ENCODE measurements around the gene STAMBPL1.
A peak's percentile ranks its signal among the peaks of the same experiment; 100 is the strongest.

The STAMBPL1 gene

GRCh38 chr10:88893611-88894010 lies 13.6 kb downstream of the STAMBPL1 start:
- no peak for DNase-seq (ENCODE audit: low read depth)

GRCh38 chr10:88895250-88895649 lies 15.2 kb downstream of the STAMBPL1 start:
- no peak for DNase-seq (ENCODE audit: low read depth)

DNA sequence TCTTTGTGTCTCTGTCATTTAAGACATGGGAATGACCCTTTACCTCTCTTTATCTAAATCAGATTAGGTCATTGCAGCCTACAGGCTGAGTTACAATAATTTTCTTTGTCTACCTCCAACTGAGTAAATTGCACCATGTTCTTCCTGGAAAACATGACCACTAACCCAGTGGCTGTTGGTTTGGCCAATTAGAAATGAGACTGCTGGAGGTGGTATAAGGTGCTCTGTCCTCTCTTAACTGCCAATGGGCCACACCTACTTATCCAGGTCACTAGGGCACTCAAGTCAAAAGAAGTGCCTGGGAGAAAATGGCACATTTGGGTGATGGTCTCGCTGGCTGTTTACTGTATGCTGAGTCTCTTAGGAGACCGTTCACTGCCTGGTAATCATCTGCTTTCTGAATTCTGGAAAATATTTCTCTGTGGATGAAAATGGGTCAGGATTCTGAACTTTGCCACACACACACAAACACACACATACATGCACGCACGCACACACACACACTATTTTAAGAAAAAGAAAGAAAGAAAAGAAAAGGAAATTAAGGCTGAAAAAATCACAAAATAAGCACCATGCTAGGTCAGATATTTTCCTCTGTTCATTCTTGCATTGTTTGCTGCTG lies 16.4 kb downstream of the STAMBPL1 start:
- DNase-seq (ENCODE audit: low read depth), result no peak

DNA sequence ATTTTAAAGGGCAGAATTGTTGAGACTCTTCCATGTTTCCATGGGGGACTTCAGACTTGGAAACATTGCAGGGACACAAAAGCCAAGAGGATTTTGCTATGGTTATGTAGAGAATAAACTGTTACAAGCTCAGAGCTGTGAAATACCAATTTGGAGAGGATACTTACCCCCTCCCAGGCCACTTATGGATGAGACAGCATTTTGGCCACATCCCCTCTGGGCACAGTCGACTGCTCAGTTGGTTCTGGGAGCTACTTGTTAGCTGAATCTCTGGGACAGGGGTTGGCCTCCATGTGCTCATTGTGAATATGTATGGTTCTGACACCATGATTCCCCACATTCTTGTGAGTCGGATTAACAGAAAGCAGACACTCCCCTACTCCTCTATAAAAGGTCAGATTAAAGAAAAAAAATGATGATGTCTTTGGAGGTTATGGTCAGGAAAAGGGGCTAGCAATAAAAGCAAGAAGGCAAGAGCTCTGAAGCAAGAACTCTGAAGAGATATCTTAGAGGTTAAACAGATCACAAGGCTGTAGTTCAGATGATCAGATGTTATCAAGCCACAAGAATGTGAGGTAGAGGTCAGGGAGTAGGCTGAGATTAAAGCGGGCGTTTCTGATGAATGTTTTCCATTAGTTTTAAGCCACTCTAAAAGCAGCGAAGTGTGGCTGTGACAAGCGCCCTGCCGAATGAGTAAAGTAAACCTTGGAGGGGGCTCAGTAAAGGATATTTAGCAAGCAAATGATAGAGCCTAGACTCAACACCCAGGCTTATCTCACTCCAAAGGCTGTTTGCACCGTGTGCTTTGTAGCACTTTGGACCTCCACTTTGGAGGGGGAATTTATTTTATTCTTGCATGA lies 17.2 kb downstream of the STAMBPL1 start:
- DNase-seq (ENCODE audit: low read depth), result peak; percentile 17

GRCh38 chr10:88898727-88899126 lies 18.7 kb downstream of the STAMBPL1 start:
- DNase-seq (ENCODE audit: low read depth), result no peak

GRCh38 chr10:88899886-88900285 lies 19.8 kb downstream of the STAMBPL1 start:
- no peak for DNase-seq (ENCODE audit: low read depth)

DNA sequence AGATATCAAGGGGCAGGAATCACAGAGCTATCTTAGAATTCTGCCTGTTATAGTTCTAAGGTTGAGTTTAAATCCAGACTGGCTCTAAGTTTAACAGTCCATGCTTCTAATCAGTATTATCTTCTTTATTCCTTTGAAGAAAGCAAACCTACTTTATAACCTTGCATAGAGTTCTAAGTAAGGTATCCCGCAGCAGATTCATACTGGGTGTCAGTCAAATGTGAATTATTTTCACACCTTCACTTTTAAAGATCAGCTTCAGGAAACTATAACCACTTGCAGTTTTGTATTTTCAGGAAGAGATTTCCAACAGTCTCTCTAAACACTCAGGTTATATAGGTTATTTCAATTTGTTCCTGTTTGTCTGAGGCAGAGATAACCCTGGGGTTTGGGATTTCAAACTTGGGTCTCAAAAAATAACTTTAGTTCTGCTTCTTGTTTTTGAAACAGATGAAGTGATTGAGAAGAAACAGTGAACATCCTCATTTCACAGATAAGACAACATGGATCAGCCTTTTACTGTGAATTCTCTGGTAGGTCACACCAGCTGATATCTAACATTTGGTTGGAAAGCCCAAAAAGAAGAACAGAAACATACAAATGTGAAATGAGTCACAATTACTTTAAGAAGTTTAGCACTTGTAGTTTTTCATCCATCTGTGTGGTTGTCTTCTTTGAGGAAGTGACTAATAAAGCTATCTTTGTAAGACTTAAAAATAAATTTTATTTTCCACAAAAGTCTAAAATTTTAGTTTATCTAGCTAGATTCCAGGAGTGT lies 21.4 kb downstream of the STAMBPL1 start:
- no peak for DNase-seq (ENCODE audit: low read depth)

DNA sequence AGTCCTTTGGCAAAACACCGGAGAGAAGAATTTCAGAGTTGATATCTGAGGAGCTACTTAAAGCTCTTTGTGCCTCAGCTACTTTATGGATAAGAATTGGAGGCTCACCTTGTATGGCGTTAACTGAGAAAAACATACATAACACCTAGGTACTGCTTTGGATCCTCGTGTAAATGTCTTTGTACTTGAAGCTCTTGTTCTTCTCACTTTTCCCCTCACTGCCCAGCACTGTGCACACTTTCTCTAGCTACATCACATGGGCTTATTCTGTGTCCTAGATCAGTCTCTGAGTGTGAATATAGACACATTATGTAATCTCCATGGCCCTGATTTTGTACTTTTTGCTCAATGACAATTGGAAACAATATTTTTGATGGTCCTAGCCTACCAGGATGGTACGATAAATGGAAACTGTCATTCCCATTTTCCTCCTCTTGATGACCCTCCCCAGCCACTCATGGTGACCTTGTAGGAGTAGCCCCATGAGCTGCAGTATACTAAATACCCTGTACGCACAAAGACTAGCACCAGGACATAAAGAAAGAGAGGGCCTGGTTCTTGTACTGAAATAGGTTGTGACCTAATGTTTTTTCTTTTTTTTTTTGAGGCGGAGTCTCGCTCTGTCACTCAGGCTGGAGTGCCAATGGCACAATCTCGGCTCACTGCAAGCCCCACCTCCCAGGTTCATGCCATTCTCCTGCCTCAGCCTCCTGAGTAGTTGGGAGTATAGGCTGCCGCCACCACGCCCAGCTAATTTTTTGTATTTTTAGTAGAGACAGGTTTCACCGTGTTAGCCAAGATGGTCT lies 22.1 kb downstream of the STAMBPL1 start:
- DNase-seq (ENCODE audit: low read depth), result no peak

DNA sequence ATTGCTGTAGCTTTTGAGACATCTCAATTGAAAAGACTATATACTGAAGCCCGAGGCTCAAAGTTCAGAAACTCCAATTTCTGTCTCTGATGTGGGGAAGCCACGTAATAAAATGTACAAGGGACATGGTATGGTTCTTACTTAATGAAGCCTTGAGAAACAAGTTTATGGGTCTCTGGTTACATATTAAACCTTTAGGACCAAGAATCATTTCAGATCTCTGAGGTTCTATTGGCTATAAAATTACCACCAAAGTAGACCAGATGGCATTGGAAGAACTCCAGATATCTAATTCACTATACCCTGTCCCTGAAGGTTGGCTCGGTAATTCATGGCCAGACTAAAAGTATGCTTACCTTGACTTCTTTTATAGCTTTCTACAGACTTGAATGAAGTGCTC lies 23.7 kb downstream of the STAMBPL1 start:
- no peak for DNase-seq (ENCODE audit: low read depth)

GRCh38 chr10:88906921-88907320 lies 26.9 kb downstream of the STAMBPL1 start:
- no peak for DNase-seq (ENCODE audit: low read depth)

DNA sequence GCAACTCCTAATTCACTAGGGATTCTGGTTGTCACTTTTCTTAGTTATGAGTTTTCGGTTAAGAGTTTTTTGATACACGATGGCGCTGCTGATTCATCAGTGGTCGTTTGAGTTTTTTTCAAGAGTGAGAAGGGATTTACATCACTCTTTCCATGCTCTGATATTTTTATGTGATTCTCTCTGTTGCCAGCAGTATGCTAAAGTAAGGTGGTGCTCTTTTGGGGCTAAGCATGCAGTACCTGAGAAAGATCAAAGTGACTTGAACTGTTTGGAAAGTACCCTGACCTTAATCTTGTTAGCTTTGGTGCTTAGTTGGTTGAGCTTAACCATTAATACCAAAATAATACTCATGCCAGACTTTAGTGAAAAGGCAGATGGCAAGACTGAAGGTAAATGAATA lies 28.1 kb downstream of the STAMBPL1 start:
- no peak for DNase-seq (ENCODE audit: low read depth)

DNA sequence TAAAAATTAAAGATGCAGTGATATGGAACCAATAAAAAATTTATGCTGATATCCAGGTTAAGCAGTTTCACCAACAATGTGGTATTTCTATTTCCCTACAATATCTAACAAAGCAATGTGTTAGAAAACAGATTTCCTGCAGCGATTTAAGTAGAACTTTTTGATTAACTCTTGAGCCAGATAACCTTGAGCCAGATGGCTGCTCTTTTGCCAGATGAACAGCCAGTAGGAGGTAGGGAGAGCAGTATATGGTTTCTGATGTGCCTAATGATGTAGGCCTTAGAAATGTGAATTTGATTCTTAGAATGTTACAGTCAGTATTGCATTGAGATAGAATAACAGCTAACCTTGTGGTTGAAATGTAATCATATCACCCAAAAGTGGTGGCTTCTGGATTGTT lies 31.1 kb downstream of the STAMBPL1 start:
- DNase-seq (ENCODE audit: low read depth), result no peak

GRCh38 chr10:88911851-88912250 lies 31.8 kb downstream of the STAMBPL1 start:
- no peak for DNase-seq (ENCODE audit: low read depth)

DNA sequence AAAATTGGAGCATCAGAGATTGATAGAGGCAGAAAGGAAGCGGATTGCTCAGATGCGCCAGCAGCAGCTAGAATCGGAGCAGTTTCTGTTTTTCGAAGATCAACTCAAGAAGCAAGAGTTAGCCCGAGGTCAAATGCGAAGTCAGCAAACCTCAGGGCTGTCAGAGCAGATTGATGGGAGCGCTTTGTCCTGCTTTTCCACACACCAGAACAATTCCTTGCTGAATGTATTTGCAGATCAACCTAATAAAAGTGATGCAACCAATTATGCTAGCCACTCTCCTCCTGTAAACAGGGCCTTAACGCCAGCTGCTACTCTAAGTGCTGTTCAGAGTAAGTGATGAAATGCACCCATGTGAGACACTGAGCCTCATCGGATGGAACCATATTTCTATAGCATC lies 33.1 kb downstream of the STAMBPL1 start:
- DNase-seq (ENCODE audit: low read depth), result no peak

DNA sequence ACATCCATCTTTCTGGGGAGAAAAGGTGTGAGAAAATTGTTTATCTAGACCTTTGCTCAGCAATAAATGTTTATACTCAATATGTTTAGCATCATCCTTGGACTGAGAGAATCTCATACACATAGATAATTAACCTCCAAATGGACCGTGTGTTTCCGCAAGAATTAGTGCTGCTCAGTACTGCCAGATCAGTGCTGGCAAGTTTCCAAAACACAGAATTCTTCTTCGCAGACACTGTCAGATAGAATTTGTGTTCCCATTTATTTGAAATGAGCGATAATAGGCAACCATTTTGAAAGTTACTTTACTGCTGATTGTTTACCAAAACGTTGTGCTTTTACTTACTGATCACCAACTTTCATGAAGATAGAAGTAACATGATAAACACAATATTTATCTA lies 33.7 kb downstream of the STAMBPL1 start:
- DNase-seq (ENCODE audit: low read depth), result no peak

GRCh38 chr10:88915781-88916180 lies 35.7 kb downstream of the STAMBPL1 start:
- DNase-seq (ENCODE audit: low read depth), result no peak

DNA sequence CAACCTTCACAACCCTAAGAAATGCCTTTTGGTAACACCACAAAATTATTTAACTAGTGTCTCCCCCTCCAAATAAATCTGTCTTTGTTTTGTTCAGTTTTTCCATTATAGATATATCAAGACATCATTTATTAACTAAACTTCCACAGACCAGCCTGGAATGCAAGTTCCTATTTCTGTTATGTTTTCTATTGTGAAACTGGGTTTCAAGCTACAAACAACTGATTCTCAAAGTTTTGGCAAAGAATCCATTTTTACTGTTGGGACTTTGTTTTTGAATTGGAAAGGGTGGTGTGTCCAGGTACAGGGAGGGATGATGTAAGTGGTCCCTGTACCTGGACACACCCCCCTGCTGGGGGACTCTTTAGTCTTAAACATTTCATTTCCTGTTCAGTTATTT lies 36.2 kb downstream of the STAMBPL1 start:
- no peak for DNase-seq (ENCODE audit: low read depth)

GRCh38 chr10:88916986-88917385 lies 36.9 kb downstream of the STAMBPL1 start:
- DNase-seq (ENCODE audit: low read depth), result no peak

GRCh38 chr10:88918191-88918905 lies 38.3 kb downstream of the STAMBPL1 start:
- DNase-seq (ENCODE audit: low read depth), result no peak

GRCh38 chr10:88919041-88919440 lies 39.0 kb downstream of the STAMBPL1 start:
- DNase-seq (ENCODE audit: low read depth), result no peak

- DNase-seq (ENCODE audit: low read depth), result no peak
Measured at GRCh38 chr10:88920198-88920597, 40.2 kb downstream of the STAMBPL1 start.
